HG03135 (cell line): ENCODE measurements around the gene TMEM235.
A peak's percentile ranks its signal among the peaks of the same experiment; 100 is the strongest.

Experiments
- ATAC-seq: cut with Tn5 transposase; IDR thresholded peaks from one replicate; pipeline ENCODE4 v1.9.1; 2021; ENCODE audit warnings: mild to moderate bottlenecking, moderate library complexity; ENCODE audit not compliant: unreplicated experiment

Gene TMEM235

GRCh38 chr17:78230996-78231935, at the start of gene TMEM235:
TMEM235 (plus strand) TSS chr17:78231631; CDS start chr17:78232024, 393 bp downstream.
- no peak for ATAC-seq

GRCh38 chr17:78182504-78182903, 48.9 kb upstream of the TMEM235 start:
- no peak for ATAC-seq

GRCh38 chr17:78183916-78184315, 47.5 kb upstream of the TMEM235 start:
- ATAC-seq, result no peak

- no peak for ATAC-seq
Observed at GRCh38 chr17:78184351-78184750, 47.1 kb upstream of the TMEM235 start.

- no peak for ATAC-seq
Observed at GRCh38 chr17:78184868-78185267, 46.6 kb upstream of the TMEM235 start.

GRCh38 chr17:78185981-78186691, 45.3 kb upstream of the TMEM235 start:
- no peak for ATAC-seq

GRCh38 chr17:78186692-78187595, 44.5 kb upstream of the TMEM235 start, which contains the start of the genes AFMID and TK1:
AFMID (plus strand) TSS chr17:78187362; CDS start chr17:78187371, 9 bp downstream.
TK1 (minus strand) TSS chr17:78187052; CDS start chr17:78186994, 58 bp downstream.
- peak; percentile 91 for ATAC-seq

GRCh38 chr17:78196716-78197115, 34.7 kb upstream of the TMEM235 start:
- no peak for ATAC-seq

- no peak for ATAC-seq
Observed at GRCh38 chr17:78197147-78197832, 34.1 kb upstream of the TMEM235 start.

- ATAC-seq, result no peak
Observed at GRCh38 chr17:78200451-78200850, 31.0 kb upstream of the TMEM235 start.

- no peak for ATAC-seq
Observed at GRCh38 chr17:78202666-78203065, 28.8 kb upstream of the TMEM235 start.

GRCh38 chr17:78204387-78205123, 26.9 kb upstream of the TMEM235 start:
- ATAC-seq, result no peak

GRCh38 chr17:78205124-78205775, 26.2 kb upstream of the TMEM235 start:
- ATAC-seq, result no peak

- ATAC-seq, result no peak
Observed at GRCh38 chr17:78206298-78206697, 25.1 kb upstream of the TMEM235 start.

GRCh38 chr17:78208486-78208885, 22.9 kb upstream of the TMEM235 start:
- ATAC-seq, result no peak

GRCh38 chr17:78210111-78210510, 21.3 kb upstream of the TMEM235 start:
- ATAC-seq, result no peak

GRCh38 chr17:78211032-78211431, 20.4 kb upstream of the TMEM235 start:
- ATAC-seq, result no peak

GRCh38 chr17:78214016-78214705, 17.3 kb upstream of the TMEM235 start, which contains the start of gene BIRC5:
BIRC5 (plus strand) TSS chr17:78214253; CDS start chr17:78214317, 64 bp downstream.
- peak; percentile 87 for ATAC-seq
